Left ventricle myocardium inferior (tissue), 1 donor: ENCODE measurements around the gene MBOAT1. TPM values are rescaled to one million over a fixed set of nuclear protein-coding genes. Genes with fewer than 3 reads are reported as not detected.

Experiments used
- DNase-seq: peaks from one replicate; pipeline ENCODE4 v3.0.0-alpha.2; 2020
- H3K27ac ChIP-seq: fragments of 200-600 bp; replicated peaks from 2 replicates; pipeline ENCODE4 v1.8.0; 2021
- H3K27me3 ChIP-seq: fragments of 200-600 bp; 2 replicates; pipeline ENCODE4 v1.8.0; 2021; ENCODE audit warnings: low read depth
- H3K36me3 ChIP-seq: fragments of 200-600 bp; 2 replicates; pipeline ENCODE4 v1.8.0; 2021
- H3K4me1 ChIP-seq: fragments of 200-600 bp; 2 replicates; pipeline ENCODE4 v1.8.0; 2021
- H3K4me3 ChIP-seq: fragments of 200-600 bp; 2 replicates; pipeline ENCODE4 v1.8.0; 2021; ENCODE audit warnings: mild to moderate bottlenecking, moderate library complexity
- H3K9me3 ChIP-seq: fragments of 200-600 bp; replicated peaks from 2 replicates; pipeline ENCODE4 v1.8.0; 2021
- CTCF ChIP-seq: fragments of 200-600 bp; IDR thresholded peaks from 2 replicates; pipeline ENCODE4 v1.8.0; 2021; ENCODE audit warnings: antibody characterized with exemption, mild to moderate bottlenecking, borderline replicate concordance
- intact Hi-C: fragments of 100-400 bp; cut with micrococcal nuclease; formaldehyde crosslinking; loops from one replicate; pipeline ENCODE4 v1.11.0; 2022
- total RNA-seq: library from RNA; stranded (reverse); fragmentation: NEBNext Ultra II Directional; extraction: Animal tissue kit (Norgen Biotek cat#: 25700); gene quantifications from one replicate; pipeline ENCODE4 v1.2.1, GENCODE V29; 2021
- donor health status: DM: no; HTN: yes; CAD: no; lungs with severe emphysema.

MBOAT1 gene
- total RNA-seq, 1 donor from 2014 or later = 5.6 TPM

GRCh38 chr6:20169119-20169557 lies 43.1 kb downstream of the MBOAT1 start:
- Histone ChIP-seq H3K4me1 (peaks cover 39% of the 10 kb centered on the region), H3K27me3 (no peaks in the 10 kb centered on the region), H3K36me3 (peaks cover 3% of the 10 kb centered on the region), H3K4me3 (peak overlapping the region; percentile 2), H3K9me3 (peaks cover 2% of the 10 kb centered on the region), H3K27ac (peak overlapping the region; percentile 65)
- no peak for DNase-seq
- TF ChIP-seq CTCF = no peak
- intact Hi-C loops = no loop called here

- Histone ChIP-seq H3K4me1 (peaks cover 41% of the 10 kb centered on the region), H3K27me3 (no peaks in the 10 kb centered on the region), H3K4me3 (peak overlapping the region; percentile 2), H3K9me3 (peaks cover 2% of the 10 kb centered on the region), H3K36me3 (peaks cover 3% of the 10 kb centered on the region), H3K27ac (peak overlapping the region; percentile 65)
- DNase-seq = no peak
- intact Hi-C loops = no loop called here
- TF ChIP-seq CTCF = no peak
Measured at GRCh38 chr6:20168690-20169089, 43.6 kb downstream of the MBOAT1 start.

- no peak for DNase-seq
- Histone ChIP-seq H3K27me3 (no peaks in the 10 kb centered on the region), H3K36me3 (peaks cover 3% of the 10 kb centered on the region), H3K4me3 (no peak overlapping the region), H3K27ac (peak overlapping the region; percentile 65), H3K4me1 (peaks cover 52% of the 10 kb centered on the region), H3K9me3 (peaks cover 2% of the 10 kb centered on the region)
- TF ChIP-seq CTCF = no peak
- intact Hi-C loops = no loop called here
Measured at GRCh38 chr6:20167601-20168000, 44.7 kb downstream of the MBOAT1 start.

- Histone ChIP-seq H3K4me3 (no peak overlapping the region), H3K27ac (no peak overlapping the region), H3K4me1 (peaks cover 53% of the 10 kb centered on the region), H3K27me3 (no peaks in the 10 kb centered on the region), H3K9me3 (peaks cover 2% of the 10 kb centered on the region), H3K36me3 (peaks cover 3% of the 10 kb centered on the region)
- intact Hi-C loops = no loop called here
- DNase-seq = no peak
- TF ChIP-seq CTCF = no peak
Measured at GRCh38 chr6:20166210-20166609, 46.1 kb downstream of the MBOAT1 start.

GRCh38 chr6:20162515-20162914 lies 49.8 kb downstream of the MBOAT1 start:
- peaks cover 38% of the 10 kb centered on the region for H3K4me1 ChIP-seq
- no peak overlapping the region for H3K4me3 ChIP-seq
- peaks cover 2% of the 10 kb centered on the region for H3K9me3 ChIP-seq
- peaks cover 3% of the 10 kb centered on the region for H3K36me3 ChIP-seq
- H3K27ac ChIP-seq = no peak overlapping the region
- H3K27me3 ChIP-seq = no peaks in the 10 kb centered on the region
- TF ChIP-seq CTCF = no peak
- intact Hi-C loops = no loop called here
- DNase-seq = no peak
